HEK293 (cell line): ENCODE measurements around the gene KLHL30.

Experiments used
- CTCF ChIA-PET: fragments of 350-600 bp; formaldehyde crosslinking; extraction: SDS; loops from one replicate; lab custom pipeline; 2021; ENCODE audit warnings: antibody characterized with exemption; lab: Yijun Ruan, JAX
- POLR2A ChIA-PET: fragments of 300-600 bp; formaldehyde crosslinking; extraction: SDS; loops from one replicate; lab custom pipeline; 2020; ENCODE audit warnings: antibody characterized with exemption, inconsistent platforms; lab: Yijun Ruan, JAX
- H3K27ac ChIP-seq: fragments of 200-500 bp; sonication (Bioruptor generic); 2 replicates; pipeline ENCODE4 v1.5.1; 2014; ENCODE audit warnings: low read depth, low read length, control low read depth, inconsistent platforms; ENCODE audit errors: extremely low read depth
- H3K36me3 ChIP-seq, 2 experiments: fragments of 200-500 bp in 1 of 2; sonication (Bioruptor generic) in 1 of 2; 1 replicate in 1 of 2; 2 replicates in 1 of 2; pipeline ENCODE4 v1.5.1; 2014 to 2017; ENCODE audit warnings: inconsistent platforms in 2 of 2, low read length in 2 of 2; ENCODE audit not compliant: control insufficient read depth in 2 of 2, insufficient read depth in 1 of 2
- H3K4me1 ChIP-seq: fragments of 200-500 bp; sonication (Bioruptor generic); 2 replicates; pipeline ENCODE4 v1.5.1; 2014; ENCODE audit warnings: mild to moderate bottlenecking, low read length, inconsistent platforms; ENCODE audit not compliant: control insufficient read depth, insufficient read depth
- H3K4me3 ChIP-seq: 2 replicates; pipeline ENCODE4 v1.5.1; 2011; ENCODE audit warnings: low read depth, mild to moderate bottlenecking, control low read depth, low read length, moderate library complexity
- H3K9me3 ChIP-seq: fragments of 200-500 bp; sonication (Bioruptor generic); 2 replicates; pipeline ENCODE4 v1.5.1; 2014; ENCODE audit warnings: low read depth, low read length, inconsistent platforms; ENCODE audit not compliant: control insufficient read depth, insufficient read depth
- SCRT1 ChIP-seq: fragments of 450-650 bp; formaldehyde crosslinking; IDR thresholded peaks from 2 replicates; pipeline ENCODE4 v1.5.1; 2016; ENCODE audit warnings: missing biosample characterization, missing genetic modification characterization, borderline replicate concordance
- SCRT2 ChIP-seq: fragments of 450-650 bp; formaldehyde crosslinking; IDR thresholded peaks from 2 replicates; pipeline ENCODE4 v1.5.1; 2016; ENCODE audit warnings: missing biosample characterization, missing genetic modification characterization
- SP3 ChIP-seq: fragments of 450-650 bp; formaldehyde crosslinking; IDR thresholded peaks from 2 replicates; pipeline ENCODE4 v1.5.1; 2016; ENCODE audit warnings: missing biosample characterization, missing genetic modification characterization
- YY1 ChIP-seq: fragments of 450-650 bp; formaldehyde crosslinking; IDR thresholded peaks from 2 replicates; pipeline ENCODE4 v1.5.1; 2018; ENCODE audit warnings: missing biosample characterization, missing genetic modification characterization
- ZIC2 ChIP-seq: fragments of 450-650 bp; formaldehyde crosslinking; IDR thresholded peaks from 2 replicates; pipeline ENCODE4 v1.5.1; 2016; ENCODE audit warnings: missing biosample characterization, missing genetic modification characterization
- ZNF157 ChIP-seq: fragments of 450-650 bp; formaldehyde crosslinking; IDR thresholded peaks from 2 replicates; pipeline ENCODE4 v1.5.1; 2016; ENCODE audit warnings: missing biosample characterization, missing genetic modification characterization
- ZNF221 ChIP-seq: fragments of 450-650 bp; formaldehyde crosslinking; IDR thresholded peaks from 2 replicates; pipeline ENCODE4 v1.5.1; 2017; ENCODE audit warnings: missing biosample characterization, missing genetic modification characterization, borderline replicate concordance
- ZNF292 ChIP-seq: fragments of 450-650 bp; formaldehyde crosslinking; IDR thresholded peaks from 2 replicates; pipeline ENCODE4 v1.5.1; 2016; ENCODE audit warnings: low read depth, missing biosample characterization, missing genetic modification characterization, borderline replicate concordance
- ZNF335 ChIP-seq: fragments of 450-650 bp; formaldehyde crosslinking; conservative IDR thresholded peaks from 2 replicates; pipeline ENCODE4 v1.5.1; 2016; ENCODE audit warnings: missing biosample characterization, missing genetic modification characterization
- ZNF341 ChIP-seq: fragments of 450-650 bp; formaldehyde crosslinking; IDR thresholded peaks from 2 replicates; pipeline ENCODE4; 2016; ENCODE audit warnings: low read depth, missing biosample characterization, missing genetic modification characterization
- ZNF544 ChIP-seq: fragments of 450-650 bp; formaldehyde crosslinking; IDR thresholded peaks from 2 replicates; pipeline ENCODE4 v1.5.0; 2017; ENCODE audit warnings: missing biosample characterization, missing genetic modification characterization
- ZNF560 ChIP-seq: fragments of 450-650 bp; formaldehyde crosslinking; IDR thresholded peaks from 2 replicates; pipeline ENCODE4 v1.5.1; 2017; ENCODE audit warnings: missing biosample characterization, missing genetic modification characterization, borderline replicate concordance
- ZNF561 ChIP-seq: fragments of 450-650 bp; IDR thresholded peaks from 2 replicates; pipeline ENCODE4 v1.5.1; 2018; ENCODE audit warnings: missing biosample characterization, missing genetic modification characterization, borderline replicate concordance
- ZNF791 ChIP-seq: fragments of 450-650 bp; formaldehyde crosslinking; IDR thresholded peaks from 2 replicates; pipeline ENCODE4 v1.5.1; 2016; ENCODE audit warnings: missing biosample characterization, missing genetic modification characterization
- ZXDB ChIP-seq: fragments of 450-650 bp; formaldehyde crosslinking; IDR thresholded peaks from 2 replicates; pipeline ENCODE4 v1.5.1; 2016; ENCODE audit warnings: missing biosample characterization, missing genetic modification characterization
- TF ChIP-seq, protein P1 (sequence below): fragments of 450-650 bp; formaldehyde crosslinking; optimal IDR thresholded peaks from 2 replicates; pipeline ENCODE3; 2016; ENCODE audit warnings: missing biosample characterization, mild to moderate bottlenecking, missing genetic modification characterization
- TF ChIP-seq, protein P2 (sequence below): fragments of 450-650 bp; formaldehyde crosslinking; IDR thresholded peaks from 2 replicates; pipeline ENCODE4 v1.5.1; 2016; ENCODE audit warnings: missing biosample characterization, missing genetic modification characterization

KLHL30 gene

DNA sequence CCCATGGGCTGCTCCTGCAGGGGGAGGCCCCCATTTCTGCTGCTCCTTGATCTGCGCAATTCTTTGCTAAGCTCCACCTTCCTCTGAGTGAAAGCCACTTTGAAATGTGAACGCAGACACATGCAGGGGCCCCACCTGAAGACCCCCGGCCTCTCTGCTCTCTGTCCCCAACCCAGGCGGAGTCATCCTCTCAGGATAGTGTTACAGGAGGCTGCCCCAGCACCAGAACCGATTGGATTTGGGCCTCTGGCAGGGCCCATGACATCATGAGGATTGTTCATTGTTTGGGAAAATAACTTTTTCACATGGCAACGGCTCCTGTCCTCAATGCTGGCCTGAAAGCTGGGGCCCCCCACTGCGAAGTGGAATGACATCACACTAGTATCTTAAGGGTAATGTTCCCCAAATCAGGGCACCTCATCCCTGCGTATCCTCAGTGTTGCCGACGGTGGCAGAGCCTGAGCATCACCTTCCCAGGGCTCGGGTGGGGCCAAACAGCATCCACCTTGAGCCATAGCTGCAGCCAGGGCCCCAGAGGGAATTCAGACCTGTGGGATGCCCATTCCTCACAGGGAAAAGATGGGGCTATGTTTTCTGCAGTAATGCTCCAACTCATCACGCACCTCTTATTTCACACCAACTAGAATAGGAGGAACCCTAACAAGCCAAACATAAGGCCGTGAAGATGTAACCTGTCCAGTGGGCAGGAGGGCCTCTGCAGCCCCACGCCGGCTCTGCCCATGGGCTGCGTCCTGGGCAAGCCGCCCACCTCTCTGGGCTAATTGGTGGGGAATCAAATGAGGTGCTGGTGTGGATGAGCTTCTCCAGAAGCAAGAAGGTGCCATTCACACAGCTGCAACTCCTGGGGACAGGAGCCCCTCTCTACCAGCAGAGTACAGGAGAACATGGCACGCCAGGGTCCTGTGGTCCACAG is 17.6 kb downstream of the KLHL30 start:
- Histone ChIP-seq H3K27ac (no peak overlapping the region), H3K36me3 (no peaks in the 10 kb centered on the region), H3K4me3 (no peak overlapping the region), H3K4me1 (no peaks in the 10 kb centered on the region; the same call in 1 of the 2 replicates), H3K9me3 (no peaks in the 10 kb centered on the region)
- POLR2A ChIA-PET: no interaction called here
- CTCF ChIA-PET: interaction anchor here (0.6 to 1.3 kb wide), 2 partner anchors 12 to 128 kb away, joined by 3 read pairs; no protein-coding TSS in a partner anchor
- 0 out of 2 replicates have a peak, but pooled peaks have one; percentile 3 for TF ChIP-seq ZNF335 (tag by site-specific recombination)
- TF ChIP-seq, protein P1, sequence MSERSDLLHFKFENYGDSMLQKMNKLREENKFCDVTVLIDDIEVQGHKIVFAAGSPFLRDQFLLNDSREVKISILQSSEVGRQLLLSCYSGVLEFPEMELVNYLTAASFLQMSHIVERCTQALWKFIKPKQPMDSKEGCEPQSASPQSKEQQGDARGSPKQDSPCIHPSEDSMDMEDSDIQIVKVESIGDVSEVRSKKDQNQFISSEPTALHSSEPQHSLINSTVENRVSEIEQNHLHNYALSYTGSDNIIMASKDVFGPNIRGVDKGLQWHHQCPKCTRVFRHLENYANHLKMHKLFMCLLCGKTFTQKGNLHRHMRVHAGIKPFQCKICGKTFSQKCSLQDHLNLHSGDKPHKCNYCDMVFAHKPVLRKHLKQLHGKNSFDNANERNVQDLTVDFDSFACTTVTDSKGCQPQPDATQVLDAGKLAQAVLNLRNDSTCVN (tag by site-specific recombination): no peak

- no peak overlapping the region for H3K4me3 ChIP-seq
- H3K4me1 ChIP-seq: no peaks in the 10 kb centered on the region; the same call in 1 of the 2 replicates
- ChIA-PET CTCF (no interaction called here), POLR2A (no interaction called here)
- no peaks in the 10 kb centered on the region for H3K9me3 ChIP-seq
- H3K36me3 ChIP-seq: no peaks in the 10 kb centered on the region
- no peak overlapping the region for H3K27ac ChIP-seq
- TF ChIP-seq ZNF791 (tag by site-specific recombination) (no peak), ZXDB (tag by site-specific recombination) (no peak), ZIC2 (no peak), ZNF157 (tag by site-specific recombination) (no peak), SP3 (no peak), ZNF221 (tag by site-specific recombination) (no peak), ZNF292 (tag by site-specific recombination) (no peak)
These were observed 19.1 kb downstream of the KLHL30 start for GRCh38 chr2:238157506-238158017.

- Histone ChIP-seq H3K27ac (no peak overlapping the region), H3K4me1 (no peaks in the 10 kb centered on the region; the same call in 1 of the 2 replicates), H3K9me3 (no peaks in the 10 kb centered on the region), H3K4me3 (no peak overlapping the region), H3K36me3 (no peaks in the 10 kb centered on the region)
- CTCF ChIA-PET: no interaction called here
- POLR2A ChIA-PET: no interaction called here
- TF ChIP-seq SCRT1 (tag by site-specific recombination) (peak; percentile 76), SCRT2 (tag by site-specific recombination) (peak; percentile 92), ZNF560 (no peak)
These were observed 19.6 kb downstream of the KLHL30 start for GRCh38 chr2:238158018-238158508.

DNA sequence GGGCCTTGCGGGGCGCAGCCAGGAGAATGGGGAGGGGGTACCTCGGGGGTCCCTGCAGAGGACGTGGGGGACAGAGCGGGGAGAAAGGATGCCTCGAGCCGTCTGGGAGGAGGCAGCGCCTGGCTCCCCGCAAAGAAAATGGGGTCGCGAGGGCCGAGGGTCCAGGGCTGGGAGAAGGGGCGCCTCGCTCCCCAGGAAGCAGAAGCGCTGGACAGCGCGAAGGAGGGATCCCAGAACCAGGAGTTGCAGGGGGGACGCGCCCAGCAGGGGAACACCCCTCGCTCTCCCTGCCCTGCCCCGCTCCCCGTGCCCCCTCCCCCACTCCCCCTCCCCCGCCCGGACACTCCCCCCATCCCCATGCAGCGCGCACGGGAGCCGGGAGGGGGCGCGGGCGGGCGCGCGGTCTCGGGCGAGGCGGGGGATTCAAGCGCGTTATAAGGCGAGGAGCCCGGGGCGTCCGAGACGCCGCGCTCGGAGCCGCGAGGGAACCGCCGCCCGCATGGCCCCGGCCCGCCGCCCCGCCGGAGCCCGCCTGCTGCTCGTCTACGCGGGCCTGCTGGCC is 20.1 kb downstream of the KLHL30 start, which contains the start of gene ERFE:
Gene ERFE (plus strand): TSS at position 462 of the 562 bp plus-strand sequence. CDS start 38 bp downstream, at position 500.
- H3K4me1 ChIP-seq: no peaks in the 10 kb centered on the region; the same call in 1 of the 2 replicates
- POLR2A ChIA-PET: no interaction called here
- no peaks in the 10 kb centered on the region for H3K9me3 ChIP-seq
- peak within 1 kb of the TSS; percentile 40 for H3K4me3 ChIP-seq
- H3K36me3 ChIP-seq: no peaks in the 10 kb centered on the region
- peak within 1 kb of the TSS; percentile 63; the same call in 1 of the 2 replicates for H3K27ac ChIP-seq
- CTCF ChIA-PET: interaction anchor here (0.7 to 2.7 kb wide), 3 partner anchors 9 to 106 kb away, joined by 4 to 24 read pairs (median 6); no protein-coding TSS in a partner anchor
- TF ChIP-seq, protein P2, sequence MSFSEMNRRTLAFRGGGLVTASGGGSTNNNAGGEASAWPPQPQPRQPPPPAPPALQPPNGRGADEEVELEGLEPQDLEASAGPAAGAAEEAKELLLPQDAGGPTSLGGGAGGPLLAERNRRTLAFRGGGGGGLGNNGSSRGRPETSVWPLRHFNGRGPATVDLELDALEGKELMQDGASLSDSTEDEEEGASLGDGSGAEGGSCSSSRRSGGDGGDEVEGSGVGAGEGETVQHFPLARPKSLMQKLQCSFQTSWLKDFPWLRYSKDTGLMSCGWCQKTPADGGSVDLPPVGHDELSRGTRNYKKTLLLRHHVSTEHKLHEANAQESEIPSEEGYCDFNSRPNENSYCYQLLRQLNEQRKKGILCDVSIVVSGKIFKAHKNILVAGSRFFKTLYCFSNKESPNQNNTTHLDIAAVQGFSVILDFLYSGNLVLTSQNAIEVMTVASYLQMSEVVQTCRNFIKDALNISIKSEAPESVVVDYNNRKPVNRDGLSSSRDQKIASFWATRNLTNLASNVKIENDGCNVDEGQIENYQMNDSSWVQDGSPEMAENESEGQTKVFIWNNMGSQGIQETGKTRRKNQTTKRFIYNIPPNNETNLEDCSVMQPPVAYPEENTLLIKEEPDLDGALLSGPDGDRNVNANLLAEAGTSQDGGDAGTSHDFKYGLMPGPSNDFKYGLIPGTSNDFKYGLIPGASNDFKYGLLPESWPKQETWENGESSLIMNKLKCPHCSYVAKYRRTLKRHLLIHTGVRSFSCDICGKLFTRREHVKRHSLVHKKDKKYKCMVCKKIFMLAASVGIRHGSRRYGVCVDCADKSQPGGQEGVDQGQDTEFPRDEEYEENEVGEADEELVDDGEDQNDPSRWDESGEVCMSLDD (tag by site-specific recombination): peak; percentile 57; the same call in 1 of the 2 replicates
- no peak for TF ChIP-seq YY1 (tag by site-specific recombination)
- TF ChIP-seq ZNF341 (tag by site-specific recombination): no peak
- TF ChIP-seq ZNF544 (tag by site-specific recombination): no peak
- no peak for TF ChIP-seq ZNF561 (tag by site-specific recombination)
- peak; percentile 15; the same call in 1 of the 2 replicates for TF ChIP-seq SCRT2 (tag by site-specific recombination)
